AG09309 (cell line): ENCODE measurements around the gene TRAF5.

Experiments used
- DNase-seq: peaks from one replicate; pipeline ENCODE4 v3.0.0-alpha.2; 2010; ENCODE audit warnings: low read depth
- H3K4me3 ChIP-seq: 2 replicates; pipeline ENCODE4 v1.5.1; 2011; ENCODE audit warnings: mild to moderate bottlenecking, low read depth, low read length, moderate library complexity; ENCODE audit not compliant: control insufficient read depth
- TF ChIP-seq, protein P1 (sequence below): IDR thresholded peaks from 2 replicates; pipeline ENCODE4 v1.5.1; 2011; ENCODE audit warnings: mild to moderate bottlenecking, low read depth, low read length, inconsistent platforms; ENCODE audit not compliant: insufficient read depth, control insufficient read depth; ENCODE audit errors: missing control alignments

TRAF5 gene

DNA sequence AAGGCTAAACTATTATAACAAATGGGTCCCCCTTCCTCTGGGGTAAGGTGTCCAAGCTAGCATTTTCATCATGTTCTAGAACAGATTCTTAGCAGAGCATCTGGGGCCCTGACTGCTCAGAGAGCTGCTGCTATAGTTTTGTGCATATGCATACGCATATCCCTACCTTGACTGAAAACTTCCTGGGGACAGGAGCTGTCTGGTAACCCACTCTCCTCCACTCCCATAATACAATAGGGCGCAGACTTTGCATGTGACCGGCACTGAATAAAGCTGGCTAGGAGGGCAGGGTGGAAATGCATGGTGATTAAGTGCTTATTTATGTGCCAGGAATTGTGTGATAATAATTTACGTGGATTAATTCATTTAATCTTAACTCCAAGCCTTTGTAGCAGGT lies 11.6 kb downstream of the TRAF5 start:
- H3K4me3 ChIP-seq: no peak overlapping the region
- DNase-seq: no peak
- TF ChIP-seq, protein P1, sequence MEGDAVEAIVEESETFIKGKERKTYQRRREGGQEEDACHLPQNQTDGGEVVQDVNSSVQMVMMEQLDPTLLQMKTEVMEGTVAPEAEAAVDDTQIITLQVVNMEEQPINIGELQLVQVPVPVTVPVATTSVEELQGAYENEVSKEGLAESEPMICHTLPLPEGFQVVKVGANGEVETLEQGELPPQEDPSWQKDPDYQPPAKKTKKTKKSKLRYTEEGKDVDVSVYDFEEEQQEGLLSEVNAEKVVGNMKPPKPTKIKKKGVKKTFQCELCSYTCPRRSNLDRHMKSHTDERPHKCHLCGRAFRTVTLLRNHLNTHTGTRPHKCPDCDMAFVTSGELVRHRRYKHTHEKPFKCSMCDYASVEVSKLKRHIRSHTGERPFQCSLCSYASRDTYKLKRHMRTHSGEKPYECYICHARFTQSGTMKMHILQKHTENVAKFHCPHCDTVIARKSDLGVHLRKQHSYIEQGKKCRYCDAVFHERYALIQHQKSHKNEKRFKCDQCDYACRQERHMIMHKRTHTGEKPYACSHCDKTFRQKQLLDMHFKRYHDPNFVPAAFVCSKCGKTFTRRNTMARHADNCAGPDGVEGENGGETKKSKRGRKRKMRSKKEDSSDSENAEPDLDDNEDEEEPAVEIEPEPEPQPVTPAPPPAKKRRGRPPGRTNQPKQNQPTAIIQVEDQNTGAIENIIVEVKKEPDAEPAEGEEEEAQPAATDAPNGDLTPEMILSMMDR: no peak

DNA sequence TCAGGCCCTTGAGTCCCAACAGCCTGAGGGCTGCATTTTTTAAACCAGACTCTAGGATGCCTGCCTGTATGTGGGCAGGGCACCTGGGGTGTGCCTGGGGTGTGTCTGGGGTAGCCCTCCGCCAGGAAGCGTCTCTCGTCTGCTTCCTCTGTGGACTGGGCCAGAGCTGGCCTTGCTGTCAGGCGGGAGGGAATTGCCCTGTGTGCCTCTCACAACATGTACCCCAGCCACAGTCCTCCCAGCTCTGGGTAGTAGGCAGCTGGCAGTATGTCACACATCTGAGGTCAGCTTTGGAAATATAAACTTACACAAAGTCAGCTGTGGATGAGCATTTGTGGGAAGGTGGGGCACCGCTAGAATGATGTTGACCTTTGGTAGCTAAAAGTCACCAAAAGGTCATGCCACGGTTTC lies 13.0 kb downstream of the TRAF5 start:
- TF ChIP-seq, protein P1: no peak
- no peak for DNase-seq
- H3K4me3 ChIP-seq: no peak overlapping the region

DNA sequence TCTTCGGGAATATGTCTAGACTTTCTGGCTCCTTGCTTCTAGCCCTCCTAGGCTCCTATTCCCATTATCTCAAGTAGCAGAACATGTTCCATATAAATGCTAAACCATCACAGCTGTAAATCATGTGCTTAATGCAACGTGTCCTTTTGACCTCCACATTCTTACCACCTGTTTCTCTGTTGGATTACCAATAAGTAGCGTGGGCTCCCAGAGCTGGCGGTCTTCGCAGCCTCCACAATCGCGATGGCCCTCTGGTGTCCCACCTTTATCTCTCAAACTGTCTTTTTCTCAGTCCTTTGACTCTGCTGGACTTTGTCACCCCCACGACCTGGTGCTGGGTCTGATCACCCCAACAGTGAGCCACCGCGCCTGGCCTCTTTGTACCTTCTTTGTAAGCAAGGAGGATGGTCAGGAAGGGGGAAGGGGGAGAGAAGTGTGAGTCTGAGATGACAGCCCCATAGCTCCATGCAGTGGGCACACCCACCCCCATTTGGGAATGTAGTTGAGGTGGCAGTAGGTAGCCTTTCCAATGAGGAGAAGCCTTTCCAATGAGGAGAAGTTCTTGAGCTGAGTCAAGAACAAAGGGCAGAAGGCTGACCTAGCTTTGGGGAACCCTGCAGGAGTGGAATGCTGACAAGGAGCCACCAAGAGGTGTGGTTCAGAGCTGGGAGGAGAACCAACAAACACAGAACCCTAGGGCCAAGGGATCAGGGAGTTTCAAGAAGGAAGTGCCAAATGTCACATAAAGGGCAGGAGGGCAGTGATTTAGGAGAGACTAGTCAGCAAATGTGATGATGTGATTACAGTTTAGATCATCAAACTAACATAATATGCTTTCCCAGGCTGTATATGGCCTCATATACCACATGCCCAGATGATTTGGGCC lies 14.2 kb downstream of the TRAF5 start:
- no peak overlapping the region for H3K4me3 ChIP-seq
- no peak for DNase-seq
- TF ChIP-seq, protein P1: no peak

DNA sequence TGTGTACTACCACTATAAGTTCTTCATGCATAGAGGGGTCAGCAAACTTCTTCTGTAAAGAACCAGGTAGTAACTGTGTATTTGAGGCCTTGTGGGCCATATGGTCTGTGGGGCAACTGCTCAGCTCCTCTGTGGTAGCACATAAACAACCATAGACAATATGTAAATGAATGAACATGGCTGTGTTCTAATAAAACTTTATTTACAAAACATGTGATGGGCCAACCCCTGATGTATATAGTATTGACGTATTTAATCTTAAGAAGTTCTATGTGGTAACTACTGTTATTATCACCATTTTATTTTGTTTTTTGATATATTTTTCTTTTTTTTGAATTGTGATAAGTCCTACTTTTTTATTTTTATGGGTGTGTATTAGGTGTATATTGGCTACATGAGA lies 15.4 kb downstream of the TRAF5 start:
- no peak overlapping the region for H3K4me3 ChIP-seq
- DNase-seq: no peak
- TF ChIP-seq, protein P1: no peak

DNA sequence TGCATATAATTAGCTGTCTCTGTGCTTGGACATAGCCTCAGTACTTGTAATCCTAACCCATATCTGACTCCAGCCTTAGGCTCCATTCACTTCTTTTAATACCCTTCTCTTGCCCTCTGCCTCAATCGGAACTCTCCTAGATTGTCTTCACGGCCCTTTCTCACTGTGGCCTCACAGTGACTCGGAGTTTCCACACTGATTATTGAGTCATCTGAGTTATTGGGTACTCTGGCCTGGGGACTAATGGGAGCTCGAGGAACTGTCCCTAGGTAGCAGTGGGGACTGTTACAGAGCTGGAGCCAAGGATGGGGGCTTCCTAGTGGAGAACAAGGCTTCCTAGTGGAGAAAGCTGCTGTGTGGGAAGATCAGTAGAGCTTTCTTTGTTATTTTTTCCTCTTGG lies 17.0 kb downstream of the TRAF5 start:
- TF ChIP-seq, protein P1: no peak
- no peak for DNase-seq

DNA sequence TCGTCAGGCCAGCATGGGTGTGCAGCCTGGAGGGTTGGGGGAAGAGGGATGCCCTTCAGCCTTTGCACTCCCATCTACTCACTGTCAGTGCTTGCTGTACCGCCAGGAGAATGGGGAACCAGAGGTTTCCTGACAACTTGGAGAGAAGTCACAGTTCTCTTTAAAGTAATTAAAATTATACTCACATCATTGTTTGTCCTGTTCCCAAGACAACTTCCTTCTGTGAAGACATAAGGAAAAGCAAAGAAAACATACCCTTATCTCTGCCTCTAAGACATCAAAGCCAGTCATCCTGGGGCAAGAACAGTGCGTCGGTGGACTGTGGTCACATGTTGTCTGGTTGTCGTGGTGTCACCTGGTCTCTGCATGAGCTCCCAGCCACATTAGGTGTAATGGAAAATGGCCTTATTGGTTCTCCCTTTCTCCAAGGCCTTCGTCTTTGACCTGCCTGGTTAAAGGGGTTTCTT lies 17.6 kb downstream of the TRAF5 start:
- no peak for DNase-seq
- no peak overlapping the region for H3K4me3 ChIP-seq
- TF ChIP-seq, protein P1: no peak

More for the DNA sequence above, 17.0 kb downstream of the TRAF5 start:
- H3K4me3 ChIP-seq: no peak overlapping the region
